Measurements from ENCODE around the gene LMTK2. TPM values are rescaled to one million over a fixed set of nuclear protein-coding genes. Genes with fewer than 3 reads are reported as not detected.

The LMTK2 gene
- total RNA-seq: 10 to 100 TPM; 11.0 to 15.8 (median 12.0) TPM

- TF ChIP-seq CTCF (IDR thresholded peaks at IDR 0.05): peak in 2 of 3 donors; percentile 71 to 93
- ATAC-seq (ENCODE audit: low FRiP score): peak; percentile 98
- DNase-seq (ENCODE audit: low spot score): peak; percentile 98
Observed at GRCh38 chr7:98106647-98107312, at the start of gene LMTK2. LMTK2 (plus strand) TSS chr7:98106862; CDS start chr7:98107178, 316 bp downstream.

- TF ChIP-seq CTCF (IDR thresholded peaks at IDR 0.05): no peak
- ATAC-seq (ENCODE audit: low FRiP score) (no peak), DNase-seq (ENCODE audit: low spot score) (no peak)
Observed at GRCh38 chr7:98057157-98057556, 49.5 kb upstream of the LMTK2 start.

- ATAC-seq (ENCODE audit: low FRiP score): no peak
- no peak for DNase-seq (ENCODE audit: low spot score)
- no peak for TF ChIP-seq CTCF (IDR thresholded peaks at IDR 0.05)
Observed at GRCh38 chr7:98058186-98058585, 48.5 kb upstream of the LMTK2 start.

GRCh38 chr7:98064233-98064632 is 42.4 kb upstream of the LMTK2 start:
- DNase-seq (ENCODE audit: low spot score) (no peak), ATAC-seq (ENCODE audit: low FRiP score) (no peak)
- TF ChIP-seq CTCF (IDR thresholded peaks at IDR 0.05): no peak

- no peak for TF ChIP-seq CTCF (IDR thresholded peaks at IDR 0.05)
- ATAC-seq (ENCODE audit: low FRiP score) (no peak), DNase-seq (ENCODE audit: low spot score) (no peak)
Observed at GRCh38 chr7:98066208-98066607, 40.5 kb upstream of the LMTK2 start.

GRCh38 chr7:98066934-98067507 is 39.6 kb upstream of the LMTK2 start:
- no peak for ATAC-seq (ENCODE audit: low FRiP score)
- no peak for TF ChIP-seq CTCF (IDR thresholded peaks at IDR 0.05)
- no peak for DNase-seq (ENCODE audit: low spot score)

- TF ChIP-seq CTCF (IDR thresholded peaks at IDR 0.05): no peak
- DNase-seq (ENCODE audit: low spot score) (no peak), ATAC-seq (ENCODE audit: low FRiP score) (no peak)
Observed at GRCh38 chr7:98073047-98073446, 33.6 kb upstream of the LMTK2 start.
